H9 (cell line): ENCODE results near the gene ZNF292. TPM values are rescaled to one million over a fixed set of nuclear protein-coding genes. Genes with fewer than 3 reads are reported as not detected.
"Not testable (repeated sequence)": the region's sequence is repeated elsewhere in the genome, so short reads cannot be mapped to it uniquely, and the experiment has no call there.

ENCODE experiments used
- DNase-seq: peaks from one replicate; pipeline ENCODE4 v3.0.0-alpha.2; 2017
- H2AFZ ChIP-seq: one replicate; pipeline ENCODE4 v1.6.1; 2013; ENCODE audit warnings: mild to moderate bottlenecking, low read length, control low read depth, moderate library complexity
- H2AK5ac ChIP-seq: 2 replicates; pipeline ENCODE4 v1.6.1; 2013; ENCODE audit warnings: low read length, control low read depth, mixed read lengths; ENCODE audit not compliant: insufficient read length
- H2BK120ac ChIP-seq: one replicate; pipeline ENCODE4 v1.6.1; 2013; ENCODE audit warnings: low read depth, mild to moderate bottlenecking, low read length, control low read depth, inconsistent platforms; ENCODE audit not compliant: poor library complexity, severe bottlenecking
- H2BK12ac ChIP-seq: 2 replicates; pipeline ENCODE4 v1.6.1; 2013; ENCODE audit warnings: low read length, control low read depth, mixed read lengths, low read depth; ENCODE audit not compliant: insufficient read length
- H2BK15ac ChIP-seq: 2 replicates; pipeline ENCODE4 v1.6.1; 2013; ENCODE audit warnings: low read depth, low read length, control low read depth
- H2BK20ac ChIP-seq: one replicate; pipeline ENCODE4 v1.6.1; 2013; ENCODE audit warnings: low read depth, mild to moderate bottlenecking, low read length, control low read depth, inconsistent platforms; ENCODE audit not compliant: poor library complexity, severe bottlenecking
- H2BK5ac ChIP-seq: 2 replicates; pipeline ENCODE4 v1.6.1; 2013; ENCODE audit warnings: low read length, control low read depth, mixed read lengths; ENCODE audit not compliant: insufficient read length
- H3K14ac ChIP-seq: 2 replicates; pipeline ENCODE4 v1.6.1; 2013; ENCODE audit warnings: low read length, control low read depth; ENCODE audit not compliant: insufficient read depth
- H3K18ac ChIP-seq: 2 replicates; pipeline ENCODE4 v1.6.1; 2013; ENCODE audit warnings: low read depth, mild to moderate bottlenecking, mixed read lengths, low read length, control low read depth; ENCODE audit not compliant: insufficient read length
- H3K23ac ChIP-seq: 2 replicates; pipeline ENCODE4 v1.6.1; 2013; ENCODE audit warnings: low read length, control low read depth, mixed read lengths, low read depth; ENCODE audit not compliant: insufficient read length
- H3K23me2 ChIP-seq: 2 replicates; pipeline ENCODE4 v1.6.1; 2013; ENCODE audit warnings: low read depth, mild to moderate bottlenecking, mixed read lengths, low read length, control low read depth; ENCODE audit not compliant: insufficient read length, poor library complexity, severe bottlenecking
- H3K27ac ChIP-seq: 2 replicates; pipeline ENCODE4 v1.5.1; 2013; ENCODE audit warnings: low read length, control low read depth, mixed read lengths, low read depth; ENCODE audit not compliant: insufficient read length
- H3K27me3 ChIP-seq: 2 replicates; pipeline ENCODE4 v1.6.1; 2013; ENCODE audit warnings: low read length, control low read depth, inconsistent platforms; ENCODE audit not compliant: insufficient read depth
- H3K4ac ChIP-seq: 2 replicates; pipeline ENCODE4 v1.6.1; 2013; ENCODE audit warnings: low read depth, mild to moderate bottlenecking, control low read depth, inconsistent platforms, low read length, moderate library complexity
- H3K4me1 ChIP-seq: 2 replicates; pipeline ENCODE4 v1.6.1; 2013; ENCODE audit warnings: low read length, control low read depth, inconsistent platforms; ENCODE audit not compliant: insufficient read depth
- H3K4me2 ChIP-seq: 2 replicates; pipeline ENCODE4 v1.6.1; 2013; ENCODE audit warnings: low read length, control low read depth, mixed read lengths; ENCODE audit not compliant: insufficient read length, insufficient read depth
- H3K56ac ChIP-seq: 2 replicates; pipeline ENCODE4 v1.6.1; 2013; ENCODE audit warnings: low read depth, mild to moderate bottlenecking, mixed read lengths, low read length, control low read depth; ENCODE audit not compliant: insufficient read length
- H3K79me1 ChIP-seq: 2 replicates; pipeline ENCODE4 v1.6.1; 2013; ENCODE audit warnings: low read depth, mild to moderate bottlenecking, moderate library complexity, low read length, control low read depth, inconsistent platforms; ENCODE audit not compliant: insufficient read depth, poor library complexity, severe bottlenecking
- H3K79me2 ChIP-seq: 2 replicates; pipeline ENCODE4 v1.6.1; 2013; ENCODE audit warnings: low read length, control low read depth, inconsistent platforms; ENCODE audit not compliant: insufficient read depth
- H3K9ac ChIP-seq: 2 replicates; pipeline ENCODE4 v1.6.1; 2013; ENCODE audit warnings: low read length, control low read depth, mixed read lengths; ENCODE audit not compliant: insufficient read length; ENCODE audit errors: extremely low read depth
- H3K9me3 ChIP-seq: one replicate; pipeline ENCODE4 v1.6.1; 2013; ENCODE audit warnings: low read depth, low read length, inconsistent platforms; ENCODE audit not compliant: control insufficient read depth
- H3T11ph ChIP-seq: one replicate; pipeline ENCODE4 v1.6.1; 2013; ENCODE audit warnings: mild to moderate bottlenecking, low read length, control low read depth, inconsistent platforms
- H4K20me1 ChIP-seq: one replicate; pipeline ENCODE4 v1.6.1; 2013; ENCODE audit not compliant: control insufficient read depth, insufficient read length, insufficient read depth
- H4K5ac ChIP-seq: 2 replicates; pipeline ENCODE4 v1.6.1; 2013; ENCODE audit warnings: low read depth, mild to moderate bottlenecking, mixed read lengths, low read length, control low read depth; ENCODE audit not compliant: insufficient read length
- H4K8ac ChIP-seq: replicated peaks from 2 replicates; pipeline ENCODE4 v1.6.1; 2013; ENCODE audit warnings: low read length, control low read depth, mixed read lengths, low read depth; ENCODE audit not compliant: insufficient read length
- H4K91ac ChIP-seq: 2 replicates; pipeline ENCODE4 v1.6.1; 2013; ENCODE audit warnings: low read depth, mild to moderate bottlenecking, moderate library complexity, mixed read lengths, low read length, control low read depth; ENCODE audit not compliant: insufficient read length
- H3K27ac Mint-ChIP-seq, 3 experiments: 2 replicates in 2 of 3; 3 replicates in 1 of 3; pipeline ENCODE4 v1.8.0; 2020 to 2021; ENCODE audit warnings: mixed read lengths in 3 of 3, mild to moderate bottlenecking in 1 of 3, moderate library complexity in 1 of 3
- H3K27me3 Mint-ChIP-seq: 2 replicates; pipeline ENCODE4 v1.8.0; 2021; ENCODE audit warnings: low read depth, mild to moderate bottlenecking, moderate library complexity, mixed read lengths
- H3K36me3 Mint-ChIP-seq, 3 experiments: 2 replicates in 2 of 3; 3 replicates in 1 of 3; pipeline ENCODE4 v1.8.0; 2020 to 2021; ENCODE audit warnings: low read depth in 3 of 3, mixed read lengths in 3 of 3; ENCODE audit not compliant: insufficient read depth in 1 of 3
- H3K4me1 Mint-ChIP-seq, 2 experiments: 2 replicates each; pipeline ENCODE4 v1.8.0; 2020; ENCODE audit warnings: mixed read lengths in 2 of 2
- H3K4me3 Mint-ChIP-seq, 2 experiments: 2 replicates in 1 of 2; 3 replicates in 1 of 2; pipeline ENCODE4 v1.8.0; 2020 to 2021; ENCODE audit warnings: mild to moderate bottlenecking in 2 of 2, mixed read lengths in 2 of 2, moderate library complexity in 1 of 2
- H3K9me3 Mint-ChIP-seq, 2 experiments: 2 replicates in 1 of 2; 3 replicates in 1 of 2; pipeline ENCODE4 v1.8.0; 2020; ENCODE audit warnings: mild to moderate bottlenecking in 2 of 2, mixed read lengths in 2 of 2, moderate library complexity in 1 of 2
- WGBS: extraction: QIAGEN DNeasy Blood & Tissue Kit; methylation state at CpG from one replicate; pipeline ENCODE4 v1.1.7; 2013; ENCODE audit warnings: missing lambda C conversion rate, low lambda C conversion rate, mixed read lengths; ENCODE audit not compliant: insufficient read length; ENCODE audit errors: extremely low coverage; 5-methylcytosine and 5-hydroxymethylcytosine counted together
- total RNA-seq: library from RNA; stranded (reverse); gene quantifications from 2 replicates; pipeline ENCODE4 v1.2.1, GENCODE V29; 2021
- TF ChIP-seq, protein P1 (sequence below): fragments of 200-600 bp; sonication (generic); conservative IDR thresholded peaks from 3 replicates; pipeline ENCODE4 v1.8.0; 2021; ENCODE audit warnings: antibody characterized with exemption, mild to moderate bottlenecking

ZNF292 gene
- total RNA-seq, 1 experiment from 2014 or later: 38.7 TPM

GRCh38 chr6:87197547-87197946 lies 42.2 kb downstream of the ZNF292 start:
- H2BK5ac ChIP-seq: no peak overlapping the region
- Mint-ChIP-seq H3K27me3 (no peaks in the 10 kb centered on the region), H3K9me3 (no peaks in the 10 kb centered on the region), H3K27ac (no peak overlapping the region), H3K36me3 (peaks cover 0 to 13% (median 2%) of the 10 kb centered on the region in 3 experiments; a peak in 3 of 7 replicates), H3K4me1 (peaks cover 13 to 24% of the 10 kb centered on the region in 2 experiments), H3K4me3 (no peak overlapping the region)
- no peak overlapping the region for H3K18ac ChIP-seq
- TF ChIP-seq, protein P1, sequence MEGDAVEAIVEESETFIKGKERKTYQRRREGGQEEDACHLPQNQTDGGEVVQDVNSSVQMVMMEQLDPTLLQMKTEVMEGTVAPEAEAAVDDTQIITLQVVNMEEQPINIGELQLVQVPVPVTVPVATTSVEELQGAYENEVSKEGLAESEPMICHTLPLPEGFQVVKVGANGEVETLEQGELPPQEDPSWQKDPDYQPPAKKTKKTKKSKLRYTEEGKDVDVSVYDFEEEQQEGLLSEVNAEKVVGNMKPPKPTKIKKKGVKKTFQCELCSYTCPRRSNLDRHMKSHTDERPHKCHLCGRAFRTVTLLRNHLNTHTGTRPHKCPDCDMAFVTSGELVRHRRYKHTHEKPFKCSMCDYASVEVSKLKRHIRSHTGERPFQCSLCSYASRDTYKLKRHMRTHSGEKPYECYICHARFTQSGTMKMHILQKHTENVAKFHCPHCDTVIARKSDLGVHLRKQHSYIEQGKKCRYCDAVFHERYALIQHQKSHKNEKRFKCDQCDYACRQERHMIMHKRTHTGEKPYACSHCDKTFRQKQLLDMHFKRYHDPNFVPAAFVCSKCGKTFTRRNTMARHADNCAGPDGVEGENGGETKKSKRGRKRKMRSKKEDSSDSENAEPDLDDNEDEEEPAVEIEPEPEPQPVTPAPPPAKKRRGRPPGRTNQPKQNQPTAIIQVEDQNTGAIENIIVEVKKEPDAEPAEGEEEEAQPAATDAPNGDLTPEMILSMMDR: no peak
- H2BK120ac ChIP-seq: no peak overlapping the region
- no peak overlapping the region for H4K8ac ChIP-seq
- no peak overlapping the region for H4K5ac ChIP-seq
- H3K23me2 ChIP-seq: no peaks in the 10 kb centered on the region
- H2BK15ac ChIP-seq: no peak overlapping the region
- H3K56ac ChIP-seq: no peak overlapping the region
- no peaks in the 10 kb centered on the region for H3K9me3 ChIP-seq
- H3K23ac ChIP-seq: no peak overlapping the region
- peaks cover 23% of the 10 kb centered on the region for H3K79me2 ChIP-seq
- H3K4me2 ChIP-seq: no peak overlapping the region
- no peak overlapping the region for H3K14ac ChIP-seq
- no peaks in the 10 kb centered on the region for H3K27me3 ChIP-seq
- H3T11ph ChIP-seq: no peak overlapping the region
- no CpG with 5 or more reads among the region's 3 CpGs for WGBS
- DNase-seq: no peak
- no peak overlapping the region for H2AK5ac ChIP-seq
- H3K79me1 ChIP-seq: peaks cover 4% of the 10 kb centered on the region
- no peak overlapping the region for H2BK12ac ChIP-seq
- H4K20me1 ChIP-seq: no peaks in the 10 kb centered on the region
- no peak overlapping the region for H3K9ac ChIP-seq
- no peak overlapping the region for H4K91ac ChIP-seq
- H2BK20ac ChIP-seq: no peak overlapping the region
- no peaks in the 10 kb centered on the region for H3K4me1 ChIP-seq
- no peak overlapping the region for H2AFZ ChIP-seq
- H3K4ac ChIP-seq: no peak overlapping the region
- no peak overlapping the region for H3K27ac ChIP-seq

GRCh38 chr6:87198022-87198810 lies 42.9 kb downstream of the ZNF292 start:
- not testable (repeated sequence) for H3K18ac ChIP-seq, H2BK15ac ChIP-seq, H4K5ac ChIP-seq, H3K56ac ChIP-seq, H3K4ac ChIP-seq, H4K8ac ChIP-seq, H3K14ac ChIP-seq, H3K27ac Mint-ChIP-seq, H3K23ac ChIP-seq, H3K9me3 ChIP-seq, H3K27ac ChIP-seq, H3K9ac ChIP-seq, H3K4me2 ChIP-seq, H2BK20ac ChIP-seq, H2BK12ac ChIP-seq, H3K4me3 Mint-ChIP-seq, H4K20me1 ChIP-seq, H3K79me1 ChIP-seq, H2BK5ac ChIP-seq, H2BK120ac ChIP-seq, H3K27me3 Mint-ChIP-seq, H2AFZ ChIP-seq, H4K91ac ChIP-seq, H3K9me3 Mint-ChIP-seq, H3K23me2 ChIP-seq, H3K4me1 ChIP-seq, DNase-seq, H2AK5ac ChIP-seq, H3K27me3 ChIP-seq, H3T11ph ChIP-seq
- H3K79me2 ChIP-seq: peaks cover 19% of the 10 kb centered on the region
- Mint-ChIP-seq H3K4me1 (peaks cover 15 to 27% of the 10 kb centered on the region in 2 experiments), H3K36me3 (peaks cover 0 to 13% (median 2%) of the 10 kb centered on the region in 3 experiments; a peak in 3 of 7 replicates)
- no CpG with 5 or more reads among the region's 15 CpGs for WGBS
